GM19025 (cell line): Measurements from ENCODE around the gene PCAT6.
"Not testable (repeated sequence)": the region's sequence is repeated elsewhere in the genome, so short reads cannot be mapped to it uniquely, and the experiment has no call there.

Experiments used
- ATAC-seq: cut with Tn5 transposase; IDR thresholded peaks from one replicate; pipeline ENCODE4 v1.9.1; 2021; ENCODE audit warnings: mild to moderate bottlenecking, low read depth, moderate library complexity; ENCODE audit not compliant: unreplicated experiment

The PCAT6 gene

GRCh38 chr1:202806845-202807450 lies 3.8 kb upstream of the PCAT6 start:
- ATAC-seq: no peak

DNA sequence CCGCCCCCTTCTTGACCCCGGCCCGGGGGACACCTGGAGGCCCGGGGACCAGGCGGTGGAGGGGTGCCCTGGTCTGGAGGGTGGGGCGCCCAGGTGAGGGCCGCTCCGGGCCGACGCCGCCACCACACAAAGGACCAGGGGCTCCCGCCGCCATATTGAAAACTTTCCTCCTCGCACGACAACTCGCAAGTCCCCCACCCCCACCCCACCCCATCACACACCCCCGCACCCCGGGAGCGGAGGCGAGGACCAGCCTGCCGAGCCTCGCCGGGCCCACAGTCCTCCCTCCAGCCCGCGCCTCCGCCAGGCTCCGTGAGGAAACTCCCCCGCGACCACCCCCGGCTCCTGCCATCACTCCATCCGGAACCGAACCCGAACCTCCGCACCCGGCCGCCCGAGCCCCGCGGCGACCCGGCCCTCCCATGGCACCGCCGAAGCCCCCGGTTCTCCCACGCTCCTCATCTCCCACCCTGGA lies 3.3 kb upstream of the PCAT6 start:
- no peak for ATAC-seq

DNA sequence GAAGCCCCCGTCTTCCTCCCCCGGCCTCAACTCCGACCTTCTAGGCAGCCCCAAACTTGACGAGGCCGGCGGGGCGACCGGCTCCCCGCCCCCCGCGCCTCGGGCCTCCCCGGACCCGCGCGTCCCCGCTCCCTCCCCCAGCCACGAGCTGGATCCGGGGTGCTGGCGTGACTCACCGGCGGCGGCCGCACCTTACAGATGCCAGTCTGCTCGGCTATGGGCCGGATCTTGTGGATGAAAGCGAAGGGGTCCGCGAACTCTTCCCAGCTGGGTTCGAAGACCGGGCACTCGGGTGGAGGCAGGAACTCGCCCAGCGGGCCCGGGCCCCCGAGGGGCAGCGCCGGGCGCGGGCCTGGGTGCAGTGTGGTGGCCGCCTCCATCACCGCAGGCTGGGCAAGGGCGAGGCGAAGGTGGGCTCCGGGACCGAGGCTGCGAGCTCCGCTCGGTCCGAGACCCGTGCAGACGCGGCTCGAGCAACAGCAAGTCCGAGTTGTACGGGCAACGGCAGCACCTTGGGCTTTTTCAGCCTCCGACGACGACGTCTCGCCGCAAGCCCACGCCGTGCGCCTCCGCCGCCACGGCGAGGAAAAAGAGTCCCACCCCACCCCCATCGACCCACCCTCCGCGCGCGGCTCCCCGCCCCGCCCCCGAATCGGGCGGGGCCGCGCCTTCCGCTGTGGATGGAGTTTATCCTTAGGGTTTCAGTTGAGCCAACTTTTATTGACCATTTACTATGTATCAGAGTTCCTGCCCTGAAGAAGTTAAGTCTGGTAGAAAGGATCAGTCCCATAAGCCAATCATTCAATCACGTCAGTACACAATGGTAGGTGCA lies 2.6 kb upstream of the PCAT6 start, which contains the start of gene KDM5B:
Gene KDM5B (minus strand): TSS at position 496 of the 832 bp plus-strand sequence. CDS start 116 bp downstream, at position 380.
- ATAC-seq: no peak

GRCh38 chr1:202809597-202810159 lies 1.1 kb upstream of the PCAT6 start:
- ATAC-seq: no peak

DNA sequence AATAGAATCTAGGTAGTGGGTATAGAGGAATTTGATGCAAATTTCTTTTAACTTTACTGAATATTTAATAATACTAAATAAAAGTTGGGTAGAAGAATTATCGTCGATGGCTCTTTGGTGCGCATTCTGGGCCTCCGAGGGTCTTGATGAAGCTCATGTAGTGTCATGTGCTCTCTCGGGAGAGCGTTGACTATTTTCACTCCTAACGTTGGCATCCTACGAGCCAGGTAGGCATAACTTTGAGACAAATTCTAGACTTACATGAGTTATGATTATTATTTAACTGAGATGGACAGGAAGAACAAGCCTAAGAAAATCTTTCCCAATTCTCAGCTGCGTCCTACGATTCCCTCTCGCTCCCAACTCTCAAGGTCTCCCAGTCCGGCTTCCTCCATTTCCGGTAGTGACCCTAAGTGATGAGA lies 550 bp upstream of the PCAT6 start:
- ATAC-seq: no peak

DNA sequence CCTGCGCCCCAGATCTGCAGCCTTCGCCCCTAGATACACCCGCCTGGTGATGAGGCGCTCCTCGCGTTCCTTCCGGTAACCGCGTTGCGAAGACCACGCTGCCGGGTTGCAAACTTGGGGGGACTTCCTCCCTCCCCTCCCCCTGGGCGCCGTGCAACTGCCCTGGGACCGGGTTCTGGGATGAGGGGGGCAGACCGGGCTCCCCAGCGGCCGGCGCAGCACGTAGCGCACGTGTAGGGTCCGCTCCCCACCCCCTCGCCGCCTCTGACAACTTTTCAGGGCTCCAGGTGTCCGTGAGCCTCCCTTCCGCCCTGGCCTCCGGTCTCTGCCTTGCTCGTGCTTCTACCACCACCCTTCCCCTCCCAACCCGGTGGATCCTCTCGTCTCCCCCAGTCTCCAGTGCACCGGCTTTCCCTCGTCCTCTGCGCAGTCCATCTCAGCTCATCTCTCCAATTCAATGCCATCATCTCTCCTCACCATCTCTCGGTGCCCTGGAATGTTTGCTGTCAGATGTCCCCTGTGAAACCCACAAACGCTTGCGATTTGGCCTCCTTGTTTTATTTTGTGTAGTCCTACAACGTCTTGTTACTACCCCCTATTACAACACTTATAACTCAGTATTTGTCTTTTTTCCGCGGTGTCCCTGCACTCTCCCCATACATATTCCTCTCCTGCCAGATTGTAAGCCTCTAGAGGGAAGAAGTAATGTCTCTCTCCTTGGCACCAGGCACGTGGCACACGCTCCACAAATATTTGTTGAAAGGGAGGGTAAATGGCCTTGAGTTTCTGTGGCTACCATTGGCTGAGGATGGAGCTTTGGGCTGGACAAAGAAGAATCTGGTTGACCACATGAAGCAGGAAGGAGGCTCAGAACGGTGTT lies 782 bp downstream of the PCAT6 start:
- no peak for ATAC-seq

DNA sequence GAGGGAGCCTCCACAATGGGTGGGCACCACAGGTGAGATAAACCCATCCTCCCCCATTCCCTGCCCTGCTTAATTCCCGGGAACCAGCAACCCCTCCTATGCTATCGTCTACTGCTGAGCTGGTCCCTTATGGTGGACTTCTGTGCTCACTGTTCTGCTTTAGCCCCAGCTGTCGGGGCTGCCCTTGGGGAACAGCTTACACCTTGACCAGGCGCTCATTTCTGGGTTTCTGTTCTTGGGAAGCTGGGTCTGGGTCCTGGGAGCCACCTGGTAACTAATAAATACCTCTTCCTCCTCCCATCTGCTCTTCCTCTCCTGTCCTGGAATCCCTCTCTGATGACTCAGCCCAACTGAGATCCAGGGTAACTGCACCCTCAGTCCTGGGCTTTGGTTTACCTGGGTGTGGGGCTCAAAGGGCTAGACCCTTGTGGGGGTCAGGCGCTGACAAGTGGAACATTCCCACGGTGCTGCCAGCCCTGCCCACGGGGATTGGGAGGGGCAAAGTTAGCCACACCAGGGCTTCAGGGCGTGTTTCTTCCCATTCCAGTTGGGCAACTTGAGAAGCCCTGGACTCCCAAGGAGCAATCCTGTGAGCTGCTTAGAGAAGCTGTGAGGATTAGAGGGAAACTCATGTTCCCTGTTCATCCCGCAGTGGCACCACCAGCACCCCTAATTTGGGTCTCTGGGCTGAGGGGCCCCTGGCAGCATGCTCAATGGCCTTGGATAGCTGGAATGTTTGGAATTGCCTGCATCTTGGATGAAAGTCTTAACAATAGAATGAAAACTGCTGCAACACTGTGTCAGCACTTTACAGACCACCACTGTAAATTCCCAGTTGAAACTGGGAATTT lies 1.6 kb downstream of the PCAT6 start:
- no peak for ATAC-seq

GRCh38 chr1:202815120-202815519 lies 4.4 kb downstream of the PCAT6 start:
- ATAC-seq: no peak

GRCh38 chr1:202818819-202819218 lies 8.1 kb downstream of the PCAT6 start:
- no peak for ATAC-seq

- ATAC-seq: no peak
These were observed 10.7 kb downstream of the PCAT6 start for GRCh38 chr1:202821467-202821866.

- ATAC-seq: no peak
These were observed 15.0 kb downstream of the PCAT6 start for GRCh38 chr1:202825748-202826147.

GRCh38 chr1:202829223-202829622 lies 18.5 kb downstream of the PCAT6 start:
- ATAC-seq: not testable (repeated sequence)

- ATAC-seq: no peak
These were observed 21.2 kb downstream of the PCAT6 start for GRCh38 chr1:202831906-202832305.

DNA sequence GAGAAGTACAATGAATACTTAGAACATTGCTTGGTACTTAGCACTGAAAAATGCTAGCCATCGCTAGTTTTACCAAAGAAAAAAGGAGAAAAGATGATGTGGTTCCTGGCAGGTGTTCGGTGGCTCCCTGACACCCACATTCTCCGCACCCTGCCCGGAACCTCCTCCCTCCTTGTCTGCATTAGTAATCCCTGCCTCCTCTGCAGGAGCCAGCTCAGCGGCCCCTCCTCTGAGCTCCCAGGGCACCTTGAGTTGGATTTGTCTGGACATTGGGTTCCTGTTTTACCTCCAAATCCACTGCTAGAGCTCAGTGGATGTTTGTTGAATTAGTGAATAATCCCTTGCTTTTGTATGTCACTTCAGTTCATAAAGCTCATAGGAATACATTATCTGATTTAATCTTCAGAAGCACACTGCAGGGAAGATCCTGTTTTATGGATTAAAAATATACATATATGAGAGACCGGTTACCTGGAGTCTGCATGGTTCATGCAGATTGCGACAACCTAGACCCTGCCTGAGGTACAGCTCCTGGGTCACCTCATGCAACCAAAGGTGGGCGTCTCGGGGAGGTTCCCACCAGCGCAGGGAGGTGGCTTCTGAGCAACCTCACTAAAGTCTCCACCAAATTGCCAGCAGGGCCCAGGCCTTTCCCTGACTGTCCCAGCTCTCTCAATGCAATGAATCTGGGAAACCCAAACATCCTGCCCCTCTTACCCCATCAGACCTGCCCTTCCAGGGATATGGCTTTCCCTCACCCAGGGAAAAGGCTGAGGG lies 24.2 kb downstream of the PCAT6 start:
- no peak for ATAC-seq

- no peak for ATAC-seq
These were observed 24.9 kb downstream of the PCAT6 start for GRCh38 chr1:202835548-202836072.

DNA sequence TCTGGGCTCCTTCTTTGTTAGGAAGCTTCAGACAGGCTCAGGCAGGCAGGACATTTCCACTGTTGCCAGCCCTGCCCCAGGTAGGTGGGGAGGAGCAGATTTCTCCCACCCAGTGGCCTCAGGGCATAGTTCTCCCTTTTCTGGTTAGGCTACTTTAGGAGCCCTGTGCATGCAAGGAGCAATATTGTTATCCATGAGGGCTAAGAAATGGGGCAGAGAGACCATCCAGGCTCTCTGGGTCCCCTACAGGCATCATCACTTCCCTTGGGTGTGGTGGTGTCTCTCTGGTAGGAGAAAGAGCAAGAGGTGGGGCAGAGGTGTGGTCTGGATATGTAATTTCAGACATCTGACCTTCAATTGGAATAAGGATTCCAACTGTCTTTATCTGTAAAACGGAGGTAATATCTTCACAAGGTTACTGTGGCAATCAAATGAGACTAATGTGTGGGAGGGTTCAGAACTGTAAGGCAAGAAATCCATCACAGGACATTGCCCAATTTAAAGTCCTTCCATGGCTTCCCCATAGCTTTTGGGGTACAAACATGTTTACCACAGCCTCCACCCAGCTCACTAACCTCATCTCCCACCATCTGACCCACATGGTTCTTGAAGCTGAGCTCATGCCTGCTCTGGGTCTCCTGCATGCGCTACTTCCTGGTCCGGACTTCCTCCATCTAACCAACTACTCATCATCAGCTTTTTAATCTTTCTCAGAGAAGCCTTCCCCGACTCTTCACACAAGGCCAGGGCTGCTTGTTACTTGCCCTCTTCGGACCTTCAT lies 26.1 kb downstream of the PCAT6 start:
- ATAC-seq: no peak

GRCh38 chr1:202837746-202838262 lies 27.1 kb downstream of the PCAT6 start:
- no peak for ATAC-seq

GRCh38 chr1:202843081-202843480 lies 32.3 kb downstream of the PCAT6 start:
- no peak for ATAC-seq
